GM10248 (cell line): ENCODE measurements around the gene ANKRD17.
"Not testable (repeated sequence)": the region's sequence is repeated elsewhere in the genome, so short reads cannot be mapped to it uniquely, and the experiment has no call there.

Experiments used
- CTCF ChIA-PET: fragments of 300-600 bp; sonication (Branson Sonifier 250); formaldehyde crosslinking; extraction: SDS; loops from one replicate; lab custom pipeline; 2021; ENCODE audit warnings: antibody characterized with exemption; lab: Yijun Ruan, JAX
- POLR2A ChIA-PET: fragments of 350-650 bp; sonication (Branson Sonifier 250); formaldehyde crosslinking; extraction: SDS; loops from one replicate; lab custom pipeline; 2020; ENCODE audit warnings: antibody characterized with exemption; lab: Yijun Ruan, JAX
- DNase-seq: peaks from one replicate; pipeline ENCODE4 v3.0.0; 2012; ENCODE audit errors: extremely low spot score
- CTCF ChIP-seq: IDR thresholded peaks from 2 replicates; pipeline ENCODE4 v1.5.1; 2012; ENCODE audit warnings: mild to moderate bottlenecking, low read depth; ENCODE audit errors: extremely low read depth, missing control alignments, control extremely low read depth

ANKRD17 gene

GRCh38 chr4:73237044-73237443 is 21.6 kb downstream of the ANKRD17 start:
- DNase-seq, result no peak
- no peak for TF ChIP-seq CTCF
- ChIA-PET POLR2A (interaction anchor here (0.6 kb wide), 1 partner anchor 64 kb away, joined by 3 read pairs; no protein-coding TSS in a partner anchor), CTCF (interaction anchor here (1.1 kb wide), 1 partner anchor 13 kb away, joined by 3 read pairs; no protein-coding TSS in a partner anchor)

- no peak for DNase-seq
- ChIA-PET POLR2A (interaction anchor here (0.6 kb wide), 2 partner anchors 17 to 20 kb away, joined by 3 to 4 read pairs; no protein-coding TSS in a partner anchor), CTCF (interaction anchor here (1.5 kb wide), 1 partner anchor 13 kb away, joined by 7 read pairs; no protein-coding TSS in a partner anchor)
- TF ChIP-seq CTCF, result no peak
Observed at GRCh38 chr4:73236151-73236550, 22.4 kb downstream of the ANKRD17 start.

- DNase-seq, result no peak
- CTCF ChIA-PET, result interaction anchor here (1.0 to 2.2 kb wide), 5 partner anchors 10 to 69 kb away, joined by 3 to 7 read pairs (median 5); no protein-coding TSS in a partner anchor
- no peak for TF ChIP-seq CTCF
- POLR2A ChIA-PET, result no interaction called here
Observed at GRCh38 chr4:73234712-73235111, 23.9 kb downstream of the ANKRD17 start.

GRCh38 chr4:73231518-73232487 is 26.8 kb downstream of the ANKRD17 start:
- ChIA-PET POLR2A (no interaction called here), CTCF (interaction anchor here (0.9 to 1.4 kb wide), 3 partner anchors 10 to 29 kb away, joined by 3 to 5 read pairs (median 3); no protein-coding TSS in a partner anchor)
- DNase-seq, result no peak
- no peak for TF ChIP-seq CTCF

- TF ChIP-seq CTCF, result no peak
- POLR2A ChIA-PET, result no interaction called here
- no peak for DNase-seq
- CTCF ChIA-PET, result interaction anchor here (0.9 to 1.4 kb wide), 2 partner anchors 9 to 28 kb away, joined by 3 to 5 read pairs; no protein-coding TSS in a partner anchor
Observed at GRCh38 chr4:73230865-73231517, 27.6 kb downstream of the ANKRD17 start.

GRCh38 chr4:73228800-73229199 is 29.8 kb downstream of the ANKRD17 start:
- DNase-seq, CTCF ChIA-PET, POLR2A ChIA-PET: not testable (repeated sequence)
